Endothelial cell of umbilical vein (primary cell): Measurements from ENCODE around the gene PLPP1.

Experiments used
- EZH2 ChIP-seq: IDR thresholded peaks from 2 replicates; pipeline ENCODE4 v1.6.1; 2012; ENCODE audit warnings: borderline replicate concordance, low read depth, mild to moderate bottlenecking, moderate library complexity, low read length, inconsistent platforms; ENCODE audit not compliant: severe bottlenecking
- FOS ChIP-seq: IDR thresholded peaks from 2 replicates; pipeline ENCODE4 v1.6.1; 2011; ENCODE audit warnings: mild to moderate bottlenecking, low read length, moderate library complexity, borderline replicate concordance; ENCODE audit not compliant: insufficient read depth
- GATA2 ChIP-seq: IDR thresholded peaks from 2 replicates; pipeline ENCODE4 v1.7.0; 2011; ENCODE audit warnings: low read depth, mild to moderate bottlenecking, moderate library complexity, mixed read lengths, low read length; ENCODE audit not compliant: insufficient read length, insufficient read depth
- MYC ChIP-seq: IDR thresholded peaks from one replicate; pipeline ENCODE4 v1.6.1; 2011; ENCODE audit warnings: mild to moderate bottlenecking, low read depth, low read length
- POLR2A ChIP-seq: IDR thresholded peaks from 2 replicates; pipeline ENCODE4 v1.6.1; 2012; ENCODE audit warnings: low read depth, mild to moderate bottlenecking, control low read depth, low read length
- POLR2AphosphoS5 ChIP-seq: IDR thresholded peaks from 2 replicates; pipeline ENCODE4 v1.6.1; 2012; ENCODE audit warnings: low read depth, mild to moderate bottlenecking, control low read depth, low read length, moderate library complexity; ENCODE audit not compliant: insufficient read depth
- TF ChIP-seq, protein P1 (sequence below), 2 donors: IDR thresholded peaks; 1 replicate in 1 of 2; 2 replicates in 1 of 2; pipeline ENCODE4 v1.5.1; 2011; ENCODE audit warnings: low read length in 2 of 2, mild to moderate bottlenecking in 2 of 2, moderate library complexity in 2 of 2, control low read depth in 1 of 2, inconsistent platforms in 1 of 2, low read depth in 1 of 2; ENCODE audit not compliant: insufficient read depth in 1 of 2; ENCODE audit errors: extremely low read depth in 1 of 2
- TF ChIP-seq, protein P2 (sequence below): IDR thresholded peaks from 2 replicates; pipeline ENCODE4 v1.6.1; 2011; ENCODE audit not compliant: insufficient read depth, insufficient read length

DNA sequence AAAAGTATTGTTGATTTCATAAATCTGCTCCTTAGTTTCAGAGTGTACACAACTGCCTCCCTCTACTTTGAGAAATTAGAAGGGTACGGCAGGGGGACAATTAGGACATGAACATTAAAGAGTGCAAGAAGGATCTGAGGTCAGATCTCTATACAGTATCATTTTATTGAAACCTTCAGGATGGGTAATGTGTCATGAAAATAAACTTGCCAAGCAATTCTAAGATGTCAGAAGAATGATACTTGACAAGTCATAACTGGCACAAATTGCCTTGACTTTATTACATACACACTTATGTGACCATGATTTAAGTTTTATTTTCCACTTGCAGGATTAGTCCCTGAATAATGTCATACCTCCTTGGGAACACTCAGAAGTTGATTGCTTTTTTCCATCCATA, 92.8 kb downstream of the PLPP1 start:
- TF ChIP-seq POLR2A, result no peak
- TF ChIP-seq, protein P1, sequence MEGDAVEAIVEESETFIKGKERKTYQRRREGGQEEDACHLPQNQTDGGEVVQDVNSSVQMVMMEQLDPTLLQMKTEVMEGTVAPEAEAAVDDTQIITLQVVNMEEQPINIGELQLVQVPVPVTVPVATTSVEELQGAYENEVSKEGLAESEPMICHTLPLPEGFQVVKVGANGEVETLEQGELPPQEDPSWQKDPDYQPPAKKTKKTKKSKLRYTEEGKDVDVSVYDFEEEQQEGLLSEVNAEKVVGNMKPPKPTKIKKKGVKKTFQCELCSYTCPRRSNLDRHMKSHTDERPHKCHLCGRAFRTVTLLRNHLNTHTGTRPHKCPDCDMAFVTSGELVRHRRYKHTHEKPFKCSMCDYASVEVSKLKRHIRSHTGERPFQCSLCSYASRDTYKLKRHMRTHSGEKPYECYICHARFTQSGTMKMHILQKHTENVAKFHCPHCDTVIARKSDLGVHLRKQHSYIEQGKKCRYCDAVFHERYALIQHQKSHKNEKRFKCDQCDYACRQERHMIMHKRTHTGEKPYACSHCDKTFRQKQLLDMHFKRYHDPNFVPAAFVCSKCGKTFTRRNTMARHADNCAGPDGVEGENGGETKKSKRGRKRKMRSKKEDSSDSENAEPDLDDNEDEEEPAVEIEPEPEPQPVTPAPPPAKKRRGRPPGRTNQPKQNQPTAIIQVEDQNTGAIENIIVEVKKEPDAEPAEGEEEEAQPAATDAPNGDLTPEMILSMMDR (IDR thresholded peaks at IDR 0.05; ENCODE audit: extremely low read depth in 1 of 2, insufficient read depth in 1 of 2, low read depth in 1 of 2, low read length in 2 of 2), result no peak
- TF ChIP-seq EZH2, result no peak
- TF ChIP-seq, protein P2, sequence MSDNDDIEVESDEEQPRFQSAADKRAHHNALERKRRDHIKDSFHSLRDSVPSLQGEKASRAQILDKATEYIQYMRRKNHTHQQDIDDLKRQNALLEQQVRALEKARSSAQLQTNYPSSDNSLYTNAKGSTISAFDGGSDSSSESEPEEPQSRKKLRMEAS, result no peak
- TF ChIP-seq POLR2AphosphoS5, result no peak
- no peak for TF ChIP-seq GATA2
- no peak for TF ChIP-seq MYC
- no peak for TF ChIP-seq FOS
